Activated CD8-positive, alpha-beta memory T cell treated with anti-CD3 and anti-CD28 coated beads, Interleukin-2, amount 50 U/mL, for 1 hour (primary cell): Measurements from ENCODE around the gene MINDY4.

ENCODE experiments used
- DNase-seq: peaks from one replicate; pipeline ENCODE4 v3.0.0-alpha.2; 2020; ENCODE audit errors: extremely low read depth

The MINDY4 gene

GRCh38 chr7:30915005-30915601, 143.9 kb downstream of the MINDY4 start:
- no peak for DNase-seq

- DNase-seq: no peak
Observed at GRCh38 chr7:30915751-30916150, 144.5 kb downstream of the MINDY4 start.

GRCh38 chr7:30916255-30916654, 145.0 kb downstream of the MINDY4 start:
- DNase-seq: no peak

DNA sequence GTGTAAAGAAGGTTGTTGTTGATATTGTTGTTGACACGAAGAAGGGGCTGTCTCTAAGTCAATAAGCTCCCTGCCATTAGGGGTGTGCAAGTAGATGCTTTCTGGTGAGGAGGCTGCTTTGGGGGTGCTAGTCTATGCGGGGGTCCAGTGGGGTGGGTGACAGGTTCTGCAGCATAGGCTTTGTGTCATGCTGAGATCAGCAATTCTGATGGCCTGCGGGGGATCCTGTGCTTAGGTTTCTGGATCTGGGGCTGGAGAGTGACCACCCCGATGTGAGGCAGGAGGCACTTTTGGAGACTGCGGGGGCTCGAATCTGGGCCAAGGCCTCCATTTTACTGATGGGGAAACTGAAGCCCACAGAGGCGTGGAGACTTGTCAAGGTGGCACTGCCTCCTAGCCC, 145.6 kb downstream of the MINDY4 start:
- DNase-seq: no peak

- no peak for DNase-seq
Observed at GRCh38 chr7:30917216-30917893, 146.1 kb downstream of the MINDY4 start.

DNA sequence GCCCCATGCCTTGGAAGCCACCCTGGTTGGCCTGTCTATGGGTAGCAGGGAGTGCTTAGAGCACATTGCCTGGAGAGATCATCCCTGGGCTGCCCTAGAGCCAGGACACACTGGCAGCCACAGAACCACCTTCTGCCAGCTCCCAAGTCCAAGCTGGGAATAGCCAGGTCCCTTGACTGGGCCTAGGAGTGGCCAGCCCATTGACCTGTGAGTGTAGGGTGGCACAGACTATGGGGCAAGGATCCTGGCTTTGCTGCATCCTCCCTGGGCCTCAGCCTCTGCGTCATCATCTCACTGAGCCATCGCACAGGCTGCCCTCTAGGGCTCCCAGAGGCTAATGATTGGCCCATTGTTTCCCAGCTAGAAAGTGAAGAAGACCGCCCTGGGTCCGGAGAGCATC, 147.5 kb downstream of the MINDY4 start:
- DNase-seq: no peak

GRCh38 chr7:30920021-30920583, 148.9 kb downstream of the MINDY4 start:
- no peak for DNase-seq

GRCh38 chr7:30920584-30921539, 149.6 kb downstream of the MINDY4 start:
- no peak for DNase-seq

DNA sequence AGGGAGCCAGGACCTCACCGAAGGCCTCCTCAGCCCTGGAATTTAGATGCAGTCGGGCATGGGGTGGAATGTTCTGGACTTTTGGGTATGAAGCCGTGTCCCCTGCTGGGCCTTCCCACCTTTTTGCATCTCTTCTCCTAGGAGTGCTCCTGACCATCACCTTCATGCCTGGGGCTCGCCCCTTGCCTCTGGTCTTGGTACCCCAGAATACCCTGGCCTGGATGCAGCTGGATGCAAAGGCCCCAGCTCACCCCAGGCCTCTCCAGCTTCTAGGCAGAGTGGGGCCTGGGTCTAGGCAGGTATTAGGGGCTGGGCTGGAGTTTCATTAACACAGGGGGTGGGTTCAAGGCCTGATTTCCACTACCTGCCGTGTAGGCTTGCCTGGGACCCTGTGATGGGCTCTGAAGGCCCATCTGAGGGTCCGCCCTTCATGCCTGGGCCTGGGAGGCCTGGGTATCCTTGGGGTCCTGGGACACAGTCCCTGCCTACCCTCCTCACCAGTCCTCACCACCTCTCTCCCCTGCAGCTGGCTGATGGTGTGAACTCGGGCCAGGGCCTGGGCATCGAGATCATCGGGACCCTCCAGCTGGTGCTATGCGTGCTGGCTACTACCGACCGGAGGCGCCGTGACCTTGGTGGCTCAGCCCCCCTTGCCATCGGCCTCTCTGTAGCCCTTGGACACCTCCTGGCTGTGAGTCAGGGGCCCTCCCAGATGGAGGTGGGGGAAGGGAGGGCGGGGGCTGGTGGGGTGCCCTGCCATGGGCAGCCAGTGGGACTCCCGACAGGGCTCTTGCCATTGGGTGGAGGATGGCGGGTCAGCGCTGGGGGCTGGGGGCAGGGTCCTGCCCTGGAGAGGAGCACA, 150.6 kb downstream of the MINDY4 start:
- DNase-seq: no peak

- no peak for DNase-seq
Observed at GRCh38 chr7:30922596-30922995, 151.4 kb downstream of the MINDY4 start.

- DNase-seq: no peak
Observed at GRCh38 chr7:30923009-30923773, 152.0 kb downstream of the MINDY4 start.

- DNase-seq: no peak
Observed at GRCh38 chr7:30923774-30924413, 152.7 kb downstream of the MINDY4 start.

DNA sequence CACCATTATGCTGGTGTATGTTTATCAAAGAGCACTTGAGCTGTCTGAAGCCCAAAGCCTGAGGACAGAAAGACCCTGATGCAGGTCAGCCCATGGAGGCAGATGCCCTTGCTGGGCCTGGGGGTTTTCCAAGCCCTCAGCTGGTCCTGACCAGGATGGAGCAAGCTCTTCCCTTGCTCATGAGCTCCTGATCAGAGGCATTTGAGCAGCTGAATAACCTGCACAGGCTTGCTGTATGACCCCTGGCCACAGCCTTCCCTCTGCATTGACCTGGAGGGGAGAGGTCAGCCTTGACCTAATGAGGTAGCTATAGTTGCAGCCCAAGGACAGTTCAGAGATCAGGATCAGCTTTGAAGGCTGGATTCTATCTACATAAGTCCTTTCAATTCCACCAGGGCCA, 153.4 kb downstream of the MINDY4 start:
- no peak for DNase-seq

DNA sequence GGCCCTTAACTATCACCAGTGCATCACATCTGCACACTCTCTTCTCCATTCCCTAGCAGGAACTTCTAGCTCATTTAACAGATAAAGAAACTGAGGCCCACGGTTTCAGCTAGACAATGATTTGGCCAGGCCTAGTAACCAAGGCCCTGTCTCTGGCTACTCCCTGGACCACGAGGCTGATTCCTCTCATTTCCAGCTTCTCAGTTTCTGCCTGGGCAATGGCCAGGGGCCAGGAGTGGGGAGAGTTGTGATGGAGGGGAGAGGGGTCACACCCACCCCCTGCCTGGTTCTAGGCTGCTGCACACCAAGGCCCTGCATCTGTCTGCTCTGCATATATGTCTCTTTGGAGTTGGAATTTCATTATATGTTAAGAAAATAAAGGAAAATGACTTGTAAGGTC, 153.9 kb downstream of the MINDY4 start:
- no peak for DNase-seq

- DNase-seq: no peak
Observed at GRCh38 chr7:30925913-30926312, 154.7 kb downstream of the MINDY4 start.

DNA sequence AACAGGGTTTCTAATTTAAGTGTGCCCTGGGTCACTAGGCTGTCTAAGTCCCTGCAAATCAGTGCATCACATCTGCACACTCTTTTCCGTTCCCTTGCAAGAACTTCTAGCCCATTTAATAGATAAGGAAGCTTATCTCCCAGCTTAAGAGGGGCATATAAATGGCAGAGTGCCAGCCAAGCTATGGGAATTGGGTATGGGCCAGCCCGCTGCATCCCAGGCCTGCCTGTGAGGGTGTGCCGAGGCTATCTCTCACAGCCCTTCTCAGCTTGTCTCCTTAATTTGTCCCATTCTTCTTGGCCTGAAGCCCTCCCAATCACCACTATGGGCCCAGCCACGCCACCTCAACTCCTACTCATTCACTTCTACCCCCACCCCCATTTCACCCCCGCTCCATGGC, 155.1 kb downstream of the MINDY4 start:
- no peak for DNase-seq

DNA sequence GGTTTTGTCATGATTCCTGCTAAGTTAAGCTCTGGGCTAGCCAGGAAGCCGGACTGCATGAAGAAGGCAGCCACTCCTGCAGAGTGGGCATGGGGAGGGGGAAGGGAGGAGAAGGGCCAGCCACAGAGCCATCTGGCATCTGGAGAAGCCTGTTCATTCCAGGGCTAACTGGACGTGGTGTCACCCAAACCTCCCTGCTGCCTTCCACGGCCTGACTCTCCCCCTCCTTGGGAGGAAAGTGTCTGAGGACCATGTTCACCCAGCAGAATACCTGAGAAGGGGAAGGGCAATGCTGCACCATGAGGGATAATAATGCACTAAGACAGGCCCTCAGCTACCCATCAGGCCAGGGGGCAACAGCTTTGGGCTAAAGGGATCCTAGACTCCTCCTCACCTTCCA, 155.8 kb downstream of the MINDY4 start:
- no peak for DNase-seq

- no peak for DNase-seq
Observed at GRCh38 chr7:30927559-30927958, 156.3 kb downstream of the MINDY4 start.

DNA sequence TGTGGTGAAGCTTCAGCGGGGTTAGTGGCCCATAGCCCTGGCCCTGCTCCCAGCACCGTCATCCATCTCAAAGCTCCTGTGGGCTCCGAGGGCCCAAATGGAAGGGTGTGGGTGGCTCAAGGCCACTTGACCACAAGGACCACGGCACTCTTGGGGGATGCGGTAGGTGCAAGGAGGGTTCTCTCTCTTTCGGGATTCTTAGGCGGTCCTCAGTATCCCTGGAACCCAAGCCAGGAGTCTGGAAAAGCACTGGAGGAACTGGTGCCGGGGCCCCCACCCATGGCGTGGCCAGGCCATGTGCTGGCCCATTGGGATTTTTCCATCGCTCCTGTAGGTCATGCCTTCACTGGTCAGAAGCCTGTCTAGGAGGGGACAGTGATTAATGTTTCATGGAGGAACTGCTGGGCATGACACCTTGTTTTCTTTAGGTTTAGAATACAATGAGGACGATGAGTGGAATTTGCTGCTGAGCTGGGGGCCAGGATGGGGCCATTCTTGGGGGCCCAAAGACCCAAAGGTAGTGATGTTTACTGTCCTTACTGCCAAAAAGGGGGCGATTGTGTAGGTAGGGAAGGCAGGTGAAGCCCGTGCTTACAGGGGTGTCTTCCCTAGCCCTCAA, 157.1 kb downstream of the MINDY4 start:
- DNase-seq: no peak

DNA sequence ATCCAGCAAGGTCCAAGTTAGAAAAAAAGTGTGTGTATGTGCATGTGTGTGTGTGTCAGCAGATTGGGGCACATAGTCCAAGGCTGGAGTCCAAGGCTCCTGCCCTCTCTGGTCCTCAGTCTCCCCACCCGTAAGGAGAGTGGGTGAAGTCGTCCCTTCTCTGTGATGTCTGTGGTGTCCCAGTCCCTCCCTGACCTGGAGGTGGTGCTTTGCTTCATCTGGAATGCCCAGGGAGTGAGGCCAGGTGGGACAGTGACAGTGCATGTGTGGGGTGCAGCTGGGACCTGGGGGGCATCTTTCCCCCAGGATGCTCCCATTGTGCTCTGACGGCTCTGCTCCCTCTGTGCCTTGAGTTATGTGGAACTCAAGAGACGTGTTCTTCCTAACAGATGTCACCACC, 158.5 kb downstream of the MINDY4 start:
- no peak for DNase-seq
